Stimulated activated CD8-positive, alpha-beta memory T cell treated with anti-CD3 and anti-CD28 coated beads, Interleukin-7, amount 100 ng/mL, for 4 hours (primary cell): Measurements from ENCODE around the gene CACYBP.
A peak's percentile ranks its signal among the peaks of the same experiment; 100 is the strongest.

Source experiments
- DNase-seq, 2 donors: peaks; one replicate each; pipeline ENCODE4 v3.0.0-alpha.2; 2020; ENCODE audit warnings: low read depth in 2 of 2

Gene CACYBP

DNA sequence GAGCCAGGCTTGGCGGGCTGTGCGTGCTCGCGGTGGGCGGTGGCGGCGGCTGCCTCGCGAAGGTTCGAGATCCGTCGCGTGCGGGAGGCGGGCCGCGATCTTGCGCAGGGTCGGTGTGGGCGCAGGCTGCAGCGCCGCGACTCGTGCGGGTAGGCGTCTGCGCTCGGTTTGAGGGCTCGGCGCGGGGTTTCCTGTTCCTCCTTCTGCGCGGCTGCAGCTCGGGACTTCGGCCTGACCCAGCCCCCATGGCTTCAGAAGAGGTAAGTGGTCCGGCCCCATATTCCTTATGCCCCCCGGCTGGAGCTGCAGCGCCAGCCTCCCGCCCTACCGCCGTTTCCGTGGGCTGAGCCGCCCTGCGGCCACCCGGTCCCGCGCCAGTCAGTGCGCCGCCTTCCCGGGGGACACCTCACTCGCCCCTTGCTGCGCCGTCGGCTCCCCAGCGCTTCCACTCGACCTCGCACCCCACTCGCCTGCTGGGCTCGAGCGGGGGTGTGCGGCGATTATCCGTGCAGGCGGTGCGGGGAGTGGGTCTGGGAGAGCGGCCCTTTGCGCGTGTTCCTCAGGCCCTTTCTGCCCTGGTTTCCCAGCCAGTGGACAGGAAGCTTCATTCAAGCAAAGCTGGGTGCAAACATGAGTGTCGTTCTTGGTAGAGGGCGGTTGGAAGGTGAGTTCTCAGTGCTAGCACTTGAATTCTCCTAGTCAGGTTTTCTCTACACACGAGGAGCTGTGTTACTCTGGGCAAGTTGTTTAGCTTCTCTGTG is at the start of gene CACYBP:
Gene CACYBP, plus strand, starts transcription at position 12 of the 761 bp plus-strand sequence. Its CDS starts 234 bp downstream, at position 246.
- peak in 1 of 2 donors; percentile 11 for DNase-seq

- DNase-seq = no peak
These were observed 46.3 kb upstream of the CACYBP start for GRCh38 chr1:174953285-174954072.

GRCh38 chr1:174954073-174954460 is 45.7 kb upstream of the CACYBP start:
- DNase-seq = no peak

DNA sequence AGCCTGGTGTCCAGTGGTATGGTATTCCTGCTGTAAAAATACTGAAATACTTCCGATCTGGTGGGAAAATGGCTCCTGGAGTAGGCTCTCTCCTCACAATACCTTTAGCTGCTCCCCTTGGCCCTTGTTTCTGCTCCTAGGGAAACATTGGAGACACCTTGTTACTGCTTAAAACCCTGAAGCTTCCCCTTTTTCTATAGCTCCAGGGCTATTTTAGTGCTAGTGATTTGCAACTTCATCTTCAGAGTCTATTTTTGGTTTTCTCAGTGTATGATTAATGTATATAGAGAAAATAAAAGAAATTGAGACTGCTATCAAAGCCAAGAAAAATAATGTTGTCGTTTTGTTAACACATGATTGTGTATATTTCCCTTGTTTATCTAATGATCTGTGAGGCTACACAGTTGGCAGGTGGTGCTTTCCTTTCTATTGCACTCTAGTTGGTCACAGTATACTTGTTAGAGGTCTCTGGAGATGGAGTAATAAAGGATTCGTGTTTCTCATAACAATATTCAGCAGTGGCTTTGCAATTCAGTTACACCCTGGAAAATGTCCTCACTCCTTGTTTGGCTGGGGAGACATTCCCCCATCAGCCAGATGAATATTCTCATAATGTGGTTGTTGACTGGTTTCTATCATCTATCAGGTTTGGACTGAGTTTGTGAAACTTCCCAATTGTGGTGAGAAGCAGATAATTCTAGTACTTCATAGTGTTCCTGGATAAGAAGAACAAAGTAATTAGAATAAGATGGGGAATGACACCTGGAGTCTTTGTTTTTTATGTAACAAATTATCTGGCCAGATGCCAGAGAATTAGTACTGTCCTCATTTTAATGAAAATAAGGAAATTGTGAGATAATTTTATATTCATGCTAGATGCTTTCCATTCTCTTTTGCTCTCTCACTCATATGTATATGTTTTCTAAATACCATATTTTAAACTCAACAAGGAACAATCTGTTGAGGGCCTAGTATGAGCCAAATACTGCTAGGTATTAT is 44.8 kb upstream of the CACYBP start:
- DNase-seq = no peak

- no peak for DNase-seq
These were observed 43.7 kb upstream of the CACYBP start for GRCh38 chr1:174956086-174956485.

DNA sequence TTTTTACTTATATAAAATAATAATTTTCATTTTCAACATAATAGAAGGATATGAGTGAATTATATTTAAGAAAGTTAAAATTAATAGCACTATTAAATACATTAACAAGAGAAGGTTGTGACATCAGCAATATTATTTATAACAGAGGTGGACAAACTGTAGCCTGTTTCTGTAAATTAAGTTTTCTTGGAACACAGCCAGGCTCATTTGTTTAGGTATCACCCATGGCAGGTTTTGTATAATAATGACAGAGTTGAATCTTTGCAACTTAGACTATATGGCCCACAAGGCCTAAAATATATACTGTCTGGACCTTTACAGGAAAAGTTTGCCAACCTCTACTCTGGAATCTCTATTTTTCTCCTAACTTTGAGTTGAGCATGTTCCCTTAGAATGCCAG is 42.8 kb upstream of the CACYBP start:
- no peak for DNase-seq

DNA sequence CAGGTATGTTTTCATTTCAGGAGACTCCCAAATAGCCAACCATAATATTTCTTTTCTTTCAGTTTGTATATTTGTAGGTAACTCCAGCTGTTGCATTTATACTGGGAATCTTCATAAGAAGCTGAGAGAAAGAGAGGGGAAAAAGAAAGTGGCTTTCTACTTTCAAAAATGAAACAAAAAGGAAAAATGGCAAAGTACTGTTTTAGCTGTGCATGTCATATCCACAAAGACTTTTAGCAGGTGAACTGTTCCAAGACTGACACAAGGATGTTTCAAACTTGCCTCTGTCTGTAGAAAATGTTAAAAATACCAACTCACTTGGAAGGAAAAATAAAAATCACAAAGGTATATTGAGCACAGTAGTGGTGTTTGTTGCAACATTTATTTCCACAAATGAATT is 41.9 kb upstream of the CACYBP start:
- no peak for DNase-seq

DNA sequence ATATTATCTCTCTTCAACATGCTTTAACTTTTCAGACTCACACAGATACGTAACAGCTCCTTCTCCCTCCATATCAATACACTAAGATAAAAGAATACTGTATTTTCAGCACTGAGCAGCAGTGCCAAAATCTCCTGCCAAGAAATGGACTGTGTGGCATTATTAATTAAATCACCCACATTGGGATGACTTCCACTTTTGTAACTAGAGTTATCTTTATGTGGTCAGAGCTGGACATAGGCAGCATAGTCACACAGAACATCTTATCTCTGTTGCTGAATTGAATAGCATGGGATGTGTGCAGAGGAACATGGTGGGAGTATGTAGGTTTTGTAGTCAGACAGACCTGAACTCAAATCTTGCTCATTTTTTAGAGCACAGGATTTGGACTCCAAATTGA is 41.4 kb upstream of the CACYBP start:
- no peak for DNase-seq

DNA sequence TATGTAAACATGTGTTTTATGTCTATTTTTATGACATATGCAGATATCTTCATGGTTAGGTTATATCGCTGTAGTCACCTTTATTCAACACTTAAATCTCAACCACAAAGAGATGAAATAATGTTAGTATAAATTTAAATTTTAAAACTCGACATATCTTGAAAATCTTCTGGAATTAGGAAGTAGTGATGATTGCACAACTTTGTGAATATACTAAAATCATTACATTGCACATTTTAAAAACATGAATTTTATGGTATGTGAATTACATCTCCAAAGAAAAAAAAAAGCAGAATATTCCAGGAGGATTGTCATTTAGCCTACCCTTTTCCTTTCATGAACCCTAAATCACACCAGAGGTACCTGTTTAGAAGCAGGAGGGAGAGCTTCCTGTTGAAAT is 39.4 kb upstream of the CACYBP start:
- DNase-seq = no peak

DNA sequence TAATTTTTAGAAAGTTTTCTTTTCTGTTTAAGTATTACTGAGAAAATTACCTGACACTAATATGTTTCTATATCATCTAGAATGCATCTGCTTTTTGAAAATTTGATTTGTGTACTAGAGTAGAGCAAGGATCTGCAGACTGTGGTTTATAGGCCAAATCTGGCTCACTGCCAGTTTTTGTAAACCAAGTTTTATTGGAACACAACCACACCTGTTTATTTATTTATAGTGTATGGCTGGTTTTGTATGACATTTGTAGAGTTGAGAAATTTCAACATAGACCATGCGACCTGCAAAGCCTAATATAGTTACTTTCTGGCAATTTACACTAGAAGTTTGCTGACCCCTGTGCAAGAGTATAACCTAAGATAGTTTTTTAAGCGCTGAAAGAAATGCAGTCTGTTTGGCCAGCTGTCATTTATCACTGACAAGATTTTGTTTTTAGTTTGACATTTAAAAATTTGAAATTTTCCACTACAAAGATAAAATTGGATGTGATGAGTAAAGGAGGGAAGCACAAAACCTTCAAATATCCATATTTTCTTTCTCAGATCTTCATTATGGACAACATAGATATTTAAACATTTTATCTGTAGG is 36.1 kb upstream of the CACYBP start:
- DNase-seq = no peak

DNA sequence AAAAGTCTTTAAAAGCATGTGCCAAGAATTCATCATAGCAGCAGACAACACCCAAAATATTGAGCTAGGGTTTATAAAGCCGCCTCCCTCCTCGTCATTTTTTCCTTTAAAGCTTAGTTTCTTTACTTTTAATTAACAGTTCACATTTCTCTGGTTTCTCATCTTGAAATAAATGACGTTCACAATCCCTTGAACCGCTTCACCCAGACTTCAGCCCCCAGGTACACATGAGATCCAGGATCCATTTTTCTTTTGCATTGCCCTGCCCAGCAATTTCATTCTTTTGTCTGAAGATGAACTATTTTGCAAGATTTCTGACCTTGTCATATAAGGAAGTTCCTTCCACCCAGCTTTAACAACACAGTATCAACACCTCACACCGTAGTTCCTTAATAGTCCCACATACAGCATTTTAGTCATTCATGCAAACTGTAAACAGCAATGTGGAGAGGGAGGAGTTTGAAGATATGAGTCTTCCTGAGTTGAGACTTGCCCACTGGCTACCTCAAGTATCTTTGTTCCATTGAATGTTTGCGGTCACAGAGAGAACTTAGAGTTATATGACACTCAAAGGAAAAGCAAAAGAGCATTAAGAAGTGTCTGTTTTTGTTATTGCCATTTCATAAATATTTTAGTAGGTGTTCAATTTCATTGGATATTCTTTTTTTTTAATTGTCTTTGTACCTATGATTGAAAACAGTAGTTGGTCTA is 35.3 kb upstream of the CACYBP start:
- no peak for DNase-seq

DNA sequence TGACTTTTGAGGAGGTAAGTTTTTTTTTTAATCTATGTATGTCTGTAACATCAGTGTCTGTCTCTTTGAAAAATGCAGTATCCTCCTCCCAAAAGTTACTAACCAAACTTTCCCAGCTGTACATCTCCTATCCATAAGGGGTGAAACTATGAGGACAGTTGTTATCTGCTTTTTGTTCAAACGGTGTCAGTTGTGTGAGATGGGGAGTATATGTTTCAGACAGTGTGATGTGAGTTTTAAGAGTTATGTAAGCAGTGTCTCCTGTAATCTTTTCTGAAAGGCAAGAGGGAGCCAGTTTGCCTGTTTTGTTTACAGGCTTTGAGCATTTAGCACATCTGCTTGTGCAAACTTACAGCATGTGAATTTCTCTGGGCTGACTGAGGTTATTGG is 34.8 kb upstream of the CACYBP start:
- no peak for DNase-seq

DNA sequence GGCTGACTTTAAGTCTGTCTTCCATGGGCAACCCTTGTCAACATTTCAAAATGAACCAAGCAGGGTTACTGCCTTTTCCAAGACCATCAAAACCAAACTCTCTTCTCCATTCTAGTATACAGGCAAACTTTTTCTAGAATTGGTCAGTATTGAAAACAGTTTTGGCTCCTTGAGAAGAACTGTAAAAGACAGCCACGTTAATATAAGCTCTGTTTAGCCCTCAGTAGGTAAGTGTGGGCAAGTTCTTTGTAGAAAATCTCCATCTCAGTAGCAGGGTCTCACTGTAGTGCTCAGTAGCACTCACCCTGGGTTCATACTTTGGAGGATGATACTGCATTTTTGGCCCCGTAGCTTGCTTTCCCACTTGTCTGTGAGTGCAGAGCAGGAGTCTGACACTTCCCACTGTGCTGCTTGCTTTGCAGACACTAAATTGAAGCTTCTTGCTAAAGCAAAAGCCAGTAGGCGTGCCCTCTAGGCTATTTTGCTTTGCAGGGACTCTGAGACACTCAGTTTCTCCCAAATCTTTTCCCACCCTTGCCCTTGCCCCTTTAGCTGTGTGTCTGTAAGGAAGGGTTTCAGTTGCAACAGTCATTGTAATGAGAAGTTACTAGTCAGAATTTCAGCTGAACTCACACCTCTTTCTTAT is 34.3 kb upstream of the CACYBP start:
- DNase-seq = peak in 1 of 2 donors; percentile 6

- no peak for DNase-seq
These were observed 33.7 kb upstream of the CACYBP start for GRCh38 chr1:174966008-174966572.

GRCh38 chr1:174967845-174968705 is 31.7 kb upstream of the CACYBP start:
- DNase-seq = no peak

DNA sequence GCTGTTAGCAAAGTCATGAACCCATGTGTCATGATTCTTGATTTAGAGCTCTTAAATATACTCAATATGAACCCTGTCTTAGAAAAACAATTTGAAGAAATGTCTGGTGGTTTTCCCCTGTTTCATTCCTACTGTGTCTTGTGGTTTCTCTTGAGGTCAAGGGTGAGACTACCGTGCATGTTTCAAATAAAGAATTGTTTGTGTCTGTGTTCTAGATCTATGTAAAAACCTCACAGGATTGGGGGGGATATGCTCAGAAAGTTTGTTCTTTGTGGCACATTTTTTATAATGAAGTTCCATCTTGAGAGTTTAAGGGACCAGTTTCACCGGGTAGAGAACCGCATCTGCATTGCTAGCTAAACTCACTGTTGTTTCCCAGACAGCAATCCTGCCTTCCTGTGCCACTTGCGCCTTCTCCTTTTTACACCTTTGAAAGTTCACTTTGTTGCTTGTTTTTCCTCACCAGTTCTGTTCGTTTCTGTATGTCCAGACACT is 30.9 kb upstream of the CACYBP start:
- DNase-seq = no peak

GRCh38 chr1:174969977-174970376 is 29.8 kb upstream of the CACYBP start:
- no peak for DNase-seq

GRCh38 chr1:174971466-174971865 is 28.3 kb upstream of the CACYBP start:
- no peak for DNase-seq

GRCh38 chr1:174971902-174972301 is 27.8 kb upstream of the CACYBP start:
- DNase-seq = no peak
